Subcutaneous adipose tissue (tissue), 4 donors: Measurements from ENCODE around the gene KRR1. TPM values are rescaled to one million over a fixed set of nuclear protein-coding genes. Genes with fewer than 3 reads are reported as not detected.

Experiments
- CTCF ChIP-seq: fragments of 450-650 bp; IDR thresholded peaks from one replicate; pipeline ENCODE4 v1.5.1; 2016; ENCODE audit warnings: low read depth, mild to moderate bottlenecking, control low read depth, antibody characterized with exemption, moderate library complexity
- total RNA-seq, 4 donors: library from RNA; depleted of rRNA; stranded (reverse); fragments of >200 nt; gene quantifications; one replicate each; pipeline ENCODE4 v1.1.0, GENCODE V29; 2016

KRR1 gene
- total RNA-seq, 4 donors from 2014 or later: 21.9 to 66.7 (median 31.8) TPM

DNA sequence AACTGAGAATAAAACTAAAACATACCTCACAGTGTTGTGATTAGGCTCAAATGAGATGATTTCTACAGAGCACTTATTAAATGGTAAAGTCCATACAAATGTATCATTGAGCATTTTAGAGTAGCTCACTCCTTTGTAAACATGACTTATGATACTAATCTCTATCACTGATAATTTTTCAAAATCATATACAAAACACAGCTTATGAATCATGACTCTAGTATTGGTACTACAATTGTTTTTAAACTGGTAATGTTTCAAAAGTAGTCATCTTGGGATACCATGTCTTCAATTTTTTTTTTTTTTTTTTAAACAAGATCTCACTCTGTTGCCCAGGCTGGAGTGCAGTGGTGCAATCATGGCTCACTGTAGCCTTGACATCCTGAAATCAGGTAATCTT lies 40.1 kb upstream of the KRR1 start:
- TF ChIP-seq CTCF: no peak

GRCh38 chr12:75550401-75551240 lies 39.2 kb upstream of the KRR1 start:
- no peak for TF ChIP-seq CTCF

GRCh38 chr12:75549989-75550388 lies 38.6 kb upstream of the KRR1 start:
- no peak for TF ChIP-seq CTCF

GRCh38 chr12:75548879-75549278 lies 37.5 kb upstream of the KRR1 start:
- no peak for TF ChIP-seq CTCF

DNA sequence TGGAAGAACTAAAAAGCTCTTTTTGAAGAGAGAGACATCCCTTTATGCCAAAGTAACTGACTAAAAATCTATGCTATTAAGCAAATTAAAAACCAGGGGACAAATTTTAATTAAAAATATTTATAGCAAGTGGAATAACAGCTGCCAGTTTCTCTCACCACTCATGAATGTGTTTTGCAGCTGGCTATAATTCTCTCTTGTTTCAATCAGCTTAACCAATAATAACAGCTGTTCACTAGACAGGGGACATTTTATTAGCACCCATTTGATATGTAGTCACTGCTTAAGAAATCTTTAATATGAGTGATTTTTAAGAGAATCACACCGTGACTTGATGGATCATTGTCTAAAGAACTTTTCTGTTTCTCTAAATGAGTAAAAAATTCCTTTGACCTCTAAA lies 34.2 kb upstream of the KRR1 start:
- no peak for TF ChIP-seq CTCF

GRCh38 chr12:75543529-75543928 lies 32.1 kb upstream of the KRR1 start:
- TF ChIP-seq CTCF: no peak

DNA sequence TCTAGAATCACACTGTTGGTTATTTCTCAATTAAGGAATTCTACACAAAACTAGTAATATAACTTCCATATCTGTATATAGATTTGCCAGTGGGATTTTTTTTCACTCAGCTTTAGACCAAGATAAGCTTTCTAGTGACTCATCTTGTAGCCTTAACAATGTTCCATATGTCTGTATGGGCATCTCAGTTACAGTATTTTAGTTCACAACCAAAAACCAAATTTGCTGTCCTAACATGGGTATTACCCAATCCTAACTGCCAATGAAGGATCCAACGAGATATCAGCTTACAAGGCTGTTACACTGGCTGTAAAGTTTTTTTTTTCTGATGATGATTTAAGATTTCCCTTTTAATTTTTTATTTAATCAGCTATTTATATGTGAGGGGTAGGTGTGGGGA lies 31.5 kb upstream of the KRR1 start:
- no peak for TF ChIP-seq CTCF
